DND-41 (cell line): ENCODE data around the gene RAC2.

Source experiments
- ATAC-seq: fragments of 200-7000 bp; cut with Tn5 transposase; 3 replicates; pipeline ENCODE4 v1.9.1; 2021; ENCODE audit warnings: low read depth; ENCODE audit not compliant: insufficient read depth
- DNase-seq: peaks from one replicate; pipeline ENCODE4 v3.0.0-alpha.2; 2020
- H2AFZ ChIP-seq: 2 replicates; pipeline ENCODE4 v1.6.0; 2012; ENCODE audit warnings: low read depth, low read length
- H3K27ac ChIP-seq: 2 replicates; pipeline ENCODE4 v1.5.1; 2012; ENCODE audit warnings: low read length, inconsistent platforms
- H3K27me3 ChIP-seq: fragments of 200-600 bp; sonication (generic); 2 replicates; pipeline ENCODE4 v1.6.0; 2012; ENCODE audit warnings: low read length, mild to moderate bottlenecking, inconsistent platforms; ENCODE audit not compliant: insufficient read depth, poor library complexity
- H3K36me3 ChIP-seq: 2 replicates; pipeline ENCODE4 v1.5.1; 2012; ENCODE audit warnings: low read length, inconsistent platforms; ENCODE audit not compliant: insufficient read depth
- H3K4me1 ChIP-seq: 2 replicates; pipeline ENCODE4 v1.5.1; 2012; ENCODE audit warnings: mild to moderate bottlenecking, low read length; ENCODE audit not compliant: insufficient read depth
- H3K4me2 ChIP-seq: 2 replicates; pipeline ENCODE4 v1.6.0; 2012; ENCODE audit warnings: mild to moderate bottlenecking, moderate library complexity, low read length, inconsistent platforms; ENCODE audit not compliant: insufficient read depth
- H3K4me3 ChIP-seq, 2 experiments: fragments of 200-600 bp in 1 of 2; shearing (Covaris generic) in 1 of 2; 2 replicates each; pipeline ENCODE4 v1.5.1; 2012 to 2016; ENCODE audit warnings: inconsistent platforms in 2 of 2, low read length in 2 of 2, mild to moderate bottlenecking in 2 of 2, low read depth in 1 of 2, moderate library complexity in 1 of 2
- H3K79me2 ChIP-seq: 2 replicates; pipeline ENCODE4 v1.6.0; 2012; ENCODE audit warnings: low read length, inconsistent platforms; ENCODE audit not compliant: insufficient read depth
- H3K9ac ChIP-seq: 2 replicates; pipeline ENCODE4 v1.6.0; 2012; ENCODE audit warnings: low read depth, mild to moderate bottlenecking, inconsistent platforms, low read length, moderate library complexity
- H3K9me3 ChIP-seq: 2 replicates; pipeline ENCODE4 v1.5.1; 2012; ENCODE audit warnings: low read length, moderate library complexity, mild to moderate bottlenecking, inconsistent platforms; ENCODE audit not compliant: insufficient read depth, severe bottlenecking
- H4K20me1 ChIP-seq: 2 replicates; pipeline ENCODE4 v1.6.0; 2012; ENCODE audit warnings: low read length; ENCODE audit not compliant: insufficient read depth
- CTCF ChIP-seq: IDR thresholded peaks from 2 replicates; pipeline ENCODE4 v1.5.1; 2012; ENCODE audit warnings: borderline replicate concordance, low read length, moderate library complexity, mild to moderate bottlenecking; ENCODE audit not compliant: poor library complexity, severe bottlenecking; ENCODE audit errors: extremely low read depth
- EZH2 ChIP-seq: IDR thresholded peaks from 3 replicates; pipeline ENCODE4 v1.6.1; 2012; ENCODE audit warnings: borderline replicate concordance, low read depth, mild to moderate bottlenecking, moderate library complexity, low read length, inconsistent platforms; ENCODE audit not compliant: severe bottlenecking

RAC2 gene

GRCh38 chr22:37184380-37184755, 59.7 kb downstream of the RAC2 start:
- Histone ChIP-seq H2AFZ (no peak overlapping the region), H3K4me3 (no peak overlapping the region), H3K36me3 (no peaks in the 10 kb centered on the region), H3K27me3 (no peaks in the 10 kb centered on the region), H3K9ac (no peak overlapping the region), H3K9me3 (no peaks in the 10 kb centered on the region), H4K20me1 (no peaks in the 10 kb centered on the region), H3K4me1 (peaks cover 18% of the 10 kb centered on the region), H3K79me2 (no peaks in the 10 kb centered on the region), H3K27ac (no peak overlapping the region), H3K4me2 (no peak overlapping the region)
- ATAC-seq (no peak), DNase-seq (no peak)
- TF ChIP-seq EZH2: no peak
- TF ChIP-seq CTCF: no peak

DNA sequence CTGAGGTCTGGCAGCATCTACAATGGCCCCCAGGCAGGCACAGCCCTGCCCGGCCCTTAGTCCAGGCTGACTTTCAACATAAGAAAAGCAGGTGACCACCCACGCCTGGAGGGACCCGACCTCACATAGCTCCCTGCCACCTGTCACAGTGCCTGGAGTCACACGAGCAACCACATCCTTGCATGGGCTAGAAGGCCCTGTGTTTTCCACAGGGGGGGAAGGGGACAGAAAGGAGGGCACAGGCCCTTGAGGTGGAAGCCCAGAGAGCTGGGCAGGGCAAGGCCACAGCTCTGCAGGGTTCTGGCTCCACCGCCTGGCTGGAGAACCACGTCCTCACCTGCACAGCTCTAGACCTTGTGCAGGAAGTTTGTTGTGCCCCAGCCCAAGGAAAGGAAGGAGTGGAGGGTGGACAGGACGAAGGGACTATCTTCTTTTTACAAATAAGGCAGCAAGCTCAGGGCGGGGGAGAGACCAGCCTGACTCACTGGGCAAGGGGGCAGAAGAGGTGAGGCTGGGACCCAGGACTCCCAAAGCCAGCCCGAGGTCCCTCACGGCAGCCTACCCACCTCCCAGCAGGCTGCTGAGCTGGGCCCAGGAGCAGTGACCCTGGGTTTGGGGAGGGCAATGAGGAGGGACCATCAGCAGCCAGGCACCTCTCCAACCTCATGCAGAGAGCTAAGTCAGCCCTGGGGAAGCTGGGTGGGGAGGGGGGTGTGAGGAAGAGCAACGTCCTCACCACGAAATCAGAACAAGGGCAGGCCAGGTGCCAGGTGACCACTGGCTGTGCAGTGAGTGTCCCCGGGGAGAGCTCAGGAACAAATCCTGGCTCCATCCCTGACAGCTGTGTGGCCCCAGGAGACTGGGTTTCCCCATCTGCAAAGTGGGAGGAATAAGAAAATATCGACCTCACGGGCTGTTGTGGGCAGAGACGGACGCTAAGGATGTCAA, 60.4 kb downstream of the RAC2 start:
- DNase-seq (no peak), ATAC-seq (no peak)
- H3K9ac ChIP-seq: no peak overlapping the region
- H3K36me3 ChIP-seq: no peaks in the 10 kb centered on the region
- no peak overlapping the region for H3K27ac ChIP-seq
- H3K9me3 ChIP-seq: no peaks in the 10 kb centered on the region
- H4K20me1 ChIP-seq: no peaks in the 10 kb centered on the region
- H3K4me2 ChIP-seq: no peak overlapping the region
- H3K79me2 ChIP-seq: no peaks in the 10 kb centered on the region
- H3K27me3 ChIP-seq: no peaks in the 10 kb centered on the region
- TF ChIP-seq CTCF (no peak), EZH2 (no peak)
- no peak overlapping the region for H3K4me3 ChIP-seq
- H2AFZ ChIP-seq: no peak overlapping the region
- peaks cover 18% of the 10 kb centered on the region for H3K4me1 ChIP-seq

GRCh38 chr22:37182949-37183245, 61.2 kb downstream of the RAC2 start:
- Histone ChIP-seq H2AFZ (no peak overlapping the region), H3K9ac (no peak overlapping the region), H3K9me3 (no peaks in the 10 kb centered on the region), H3K36me3 (no peaks in the 10 kb centered on the region), H3K4me3 (no peak overlapping the region), H3K27me3 (no peaks in the 10 kb centered on the region), H3K4me2 (no peak overlapping the region), H3K4me1 (peaks cover 18% of the 10 kb centered on the region), H3K79me2 (no peaks in the 10 kb centered on the region), H3K27ac (no peak overlapping the region), H4K20me1 (no peaks in the 10 kb centered on the region)
- DNase-seq (no peak), ATAC-seq (no peak)
- TF ChIP-seq EZH2: no peak

DNA sequence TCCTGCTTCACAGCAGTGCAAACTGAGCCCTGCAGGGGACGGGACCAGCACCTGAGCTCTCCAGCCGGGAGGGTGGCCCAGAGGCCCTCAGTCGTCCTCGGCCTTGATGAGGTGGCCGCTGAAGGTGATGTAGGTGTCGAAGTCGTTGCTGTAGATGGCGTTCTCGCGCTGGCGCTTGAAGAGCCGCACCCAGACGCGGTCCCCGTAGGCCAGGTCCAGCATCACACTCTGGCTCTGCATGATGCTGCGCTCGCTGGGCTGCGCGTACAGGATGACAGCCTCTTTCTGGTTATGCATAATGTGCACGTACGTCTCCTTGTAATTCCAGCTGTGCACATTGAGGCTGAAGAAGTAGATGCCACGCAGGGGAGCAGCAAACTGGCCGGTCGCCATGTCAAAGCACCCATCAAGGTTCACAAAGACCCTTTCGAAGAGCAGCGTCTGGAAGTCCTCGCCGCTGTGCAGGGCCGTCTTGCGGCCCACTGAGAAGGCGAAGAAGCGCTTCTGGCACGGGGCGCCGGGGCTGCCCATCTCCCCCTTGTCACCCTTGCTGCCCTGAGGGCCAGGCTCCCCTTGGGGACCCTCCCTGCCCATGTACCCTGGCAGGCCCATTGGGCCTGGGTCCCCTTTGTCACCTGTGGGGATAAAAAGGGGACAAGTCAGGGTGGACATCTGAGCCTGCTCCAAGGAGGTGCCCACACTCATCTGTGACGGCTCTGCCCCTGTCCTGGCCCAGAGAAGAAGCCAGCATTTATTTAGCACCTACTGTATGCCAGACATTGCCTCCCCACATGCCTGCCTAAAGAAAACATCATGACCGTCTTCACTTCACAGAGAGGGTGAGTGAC, 61.7 kb downstream of the RAC2 start:
- H3K4me2 ChIP-seq: no peak overlapping the region
- H4K20me1 ChIP-seq: no peaks in the 10 kb centered on the region
- no peak overlapping the region for H3K27ac ChIP-seq
- TF ChIP-seq EZH2 (no peak), CTCF (no peak)
- H3K9ac ChIP-seq: no peak overlapping the region
- H3K36me3 ChIP-seq: no peaks in the 10 kb centered on the region
- no peaks in the 10 kb centered on the region for H3K9me3 ChIP-seq
- H3K79me2 ChIP-seq: no peaks in the 10 kb centered on the region
- H3K27me3 ChIP-seq: peaks cover under 1% of the 10 kb centered on the region
- no peak overlapping the region for H3K4me3 ChIP-seq
- DNase-seq: no peak
- ATAC-seq: no peak
- peaks cover 13% of the 10 kb centered on the region for H3K4me1 ChIP-seq
- H2AFZ ChIP-seq: no peak overlapping the region
